A549 (cell line): Measurements from ENCODE around the gene INTS13. TPM values are rescaled to one million over a fixed set of nuclear protein-coding genes. Genes with fewer than 3 reads are reported as not detected.

ENCODE experiments used
- ATAC-seq, 2 experiments: fragments of 200-7000 bp in 1 of 2; fragments of >200 bp in 1 of 2; cut with Nextera tagmentation in 1 of 2; cut with Tn5 transposase in 1 of 2; 3 replicates each; pipeline versions ENCODE4 v1.8.0 to v1.9.1; 2018 to 2020; ENCODE audit warnings: mild to moderate bottlenecking in 1 of 2, moderate library complexity in 1 of 2
- CTCF ChIA-PET: fragments of 300-600 bp; sonication (Branson Sonifier 250); formaldehyde crosslinking; extraction: SDS; loops from one replicate; lab custom pipeline; 2021; ENCODE audit warnings: antibody characterized with exemption, inconsistent platforms; lab: Yijun Ruan, JAX
- POLR2A ChIA-PET: fragments of 350-600 bp; formaldehyde crosslinking; extraction: SDS; loops from one replicate; lab custom pipeline; 2021; ENCODE audit warnings: antibody characterized with exemption, inconsistent platforms; lab: Yijun Ruan, JAX
- DNase-seq, 2 experiments: peaks; one replicate each; pipeline versions ENCODE4 v3.0.0 to v3.0.0-alpha.2; 2011 to 2016; ENCODE audit warnings: low read depth in 1 of 2, low spot score in 1 of 2
- FAIRE-seq: peaks from 2 replicates; lab custom pipeline; 2011; peaks lifted over from hg19 to GRCh38; lab: Jason Lieb, UNC
- H3K27ac ChIP-seq, 2 experiments: fragments of >200 bp; sonication (Bioruptor Twin); formaldehyde crosslinking; 3 replicates each; pipeline ENCODE4 v1.5.1; 2016 to 2017
- H3K4me1 ChIP-seq: fragments of >200 bp; sonication (Bioruptor Twin); formaldehyde crosslinking; 3 replicates; pipeline ENCODE4 v1.6.1; 2016
- H3K4me2 ChIP-seq: fragments of >200 bp; sonication (Bioruptor Twin); formaldehyde crosslinking; 3 replicates; pipeline ENCODE4 v1.6.1; 2016
- H3K4me3 ChIP-seq: fragments of >200 bp; sonication (Bioruptor Twin); formaldehyde crosslinking; 3 replicates; pipeline ENCODE4 v1.5.1; 2016
- H3K9me3 ChIP-seq: fragments of >200 bp; sonication (Bioruptor Twin); formaldehyde crosslinking; 3 replicates; pipeline ENCODE4 v1.6.1; 2016
- BCL3 ChIP-seq: fragments of >200 bp; sonication (Bioruptor Twin); formaldehyde crosslinking; IDR thresholded peaks from 3 replicates; pipeline ENCODE4 v1.6.1; 2016
- CHD4 ChIP-seq: fragments of 200-600 bp; sonication (generic); IDR thresholded peaks from 2 replicates; pipeline ENCODE4 v1.6.1; 2016; ENCODE audit warnings: antibody characterized with exemption, mild to moderate bottlenecking, borderline replicate concordance
- E2F6 ChIP-seq: IDR thresholded peaks from 2 replicates; pipeline ENCODE4 v1.6.1; 2012; ENCODE audit warnings: low read depth, borderline replicate concordance
- EHMT2 ChIP-seq: fragments of 200-600 bp; sonication (generic); IDR thresholded peaks from 2 replicates; pipeline ENCODE4 v1.6.1; 2016; ENCODE audit warnings: antibody characterized with exemption, low read depth, mild to moderate bottlenecking, moderate library complexity
- EP300 ChIP-seq, 2 experiments: fragments of >200 bp; sonication (Bioruptor Twin); formaldehyde crosslinking; IDR thresholded peaks; 2 replicates in 1 of 2; 3 replicates in 1 of 2; pipeline ENCODE4 v1.6.1; 2016 to 2017
- ESRRA ChIP-seq: fragments of 150-350 bp; IDR thresholded peaks from 2 replicates; pipeline ENCODE4 v1.6.1; 2014; ENCODE audit warnings: mild to moderate bottlenecking, low read length, borderline replicate concordance
- FOSB ChIP-seq: fragments of 250-450 bp; sonication (Bioruptor Pico); IDR thresholded peaks from 2 replicates; pipeline ENCODE4 v1.5.0; 2020; ENCODE audit warnings: mild to moderate bottlenecking, moderate library complexity
- FOSL2 ChIP-seq, 2 experiments: fragments of 450-650 bp in 1 of 2; fragments of >200 bp in 1 of 2; sonication (Bioruptor Twin) in 1 of 2; formaldehyde crosslinking; IDR thresholded peaks; 2 replicates each; pipeline versions ENCODE4 v1.5.0 to v1.6.1; 2016 to 2020; ENCODE audit warnings: mild to moderate bottlenecking in 1 of 2, moderate library complexity in 1 of 2
- GATA3 ChIP-seq: IDR thresholded peaks from 2 replicates; pipeline ENCODE4 v1.6.1; 2012; ENCODE audit warnings: borderline replicate concordance
- HDAC2 ChIP-seq: fragments of 200-600 bp; sonication (generic); IDR thresholded peaks from 2 replicates; pipeline ENCODE4 v1.6.1; 2016
- HEYL ChIP-seq: fragments of 250-450 bp; sonication (Bioruptor Pico); IDR thresholded peaks from 2 replicates; pipeline ENCODE4 v1.8.0; 2021; ENCODE audit warnings: mild to moderate bottlenecking, moderate library complexity
- HOXA7 ChIP-seq: fragments of 250-450 bp; sonication (Bioruptor Pico); IDR thresholded peaks from 2 replicates; pipeline ENCODE4 v1.5.0; 2020; ENCODE audit warnings: mild to moderate bottlenecking, moderate library complexity
- JUN ChIP-seq, 2 experiments: fragments of >200 bp; sonication (Bioruptor Twin); formaldehyde crosslinking; IDR thresholded peaks; 2 replicates in 1 of 2; 3 replicates in 1 of 2; pipeline ENCODE4 v1.6.1; 2016 to 2017
- KDM1A ChIP-seq: fragments of 200-600 bp; sonication (generic); IDR thresholded peaks from 2 replicates; pipeline ENCODE4 v1.6.1; 2016; ENCODE audit warnings: low read depth, mild to moderate bottlenecking
- KDM5A ChIP-seq: fragments of 200-600 bp; sonication (generic); IDR thresholded peaks from 2 replicates; pipeline ENCODE4 v1.6.1; 2016; ENCODE audit warnings: antibody characterized with exemption, mild to moderate bottlenecking
- MAX ChIP-seq: IDR thresholded peaks from 2 replicates; pipeline ENCODE4 v1.6.1; 2012
- MAZ ChIP-seq: fragments of 150-350 bp; IDR thresholded peaks from 2 replicates; pipeline ENCODE4 v1.6.1; 2014; ENCODE audit warnings: antibody characterized with exemption, low read depth, low read length, borderline replicate concordance
- NPAS2 ChIP-seq: fragments of 250-450 bp; sonication (Bioruptor Pico); IDR thresholded peaks from 2 replicates; pipeline ENCODE4 v1.8.0; 2022; ENCODE audit warnings: mild to moderate bottlenecking, moderate library complexity, borderline replicate concordance
- PBX3 ChIP-seq: IDR thresholded peaks from 2 replicates; pipeline ENCODE4 v1.6.1; 2012
- POLR2A ChIP-seq: IDR thresholded peaks from 2 replicates; pipeline ENCODE4 v1.6.1; 2012; ENCODE audit warnings: mild to moderate bottlenecking, low read length
- RAD21 ChIP-seq, 2 experiments: fragments of >200 bp in 1 of 2; sonication (Bioruptor Twin) in 1 of 2; formaldehyde crosslinking in 1 of 2; IDR thresholded peaks in 1 of 2; conservative IDR thresholded peaks in 1 of 2; 2 replicates in 1 of 2; 3 replicates in 1 of 2; pipeline ENCODE4 v1.6.1; 2012 to 2018; ENCODE audit warnings: inconsistent platforms in 1 of 2
- RARB ChIP-seq: fragments of 250-450 bp; sonication (Bioruptor Pico); IDR thresholded peaks from 2 replicates; pipeline ENCODE4 v1.8.0; 2021; ENCODE audit warnings: mild to moderate bottlenecking, moderate library complexity
- RFX5 ChIP-seq: fragments of 450-650 bp; IDR thresholded peaks from 2 replicates; pipeline ENCODE4 v1.7.1; 2014; ENCODE audit warnings: antibody characterized with exemption, mild to moderate bottlenecking, moderate library complexity
- TP53 ChIP-seq: fragments of 250-450 bp; sonication (Bioruptor Pico); IDR thresholded peaks from 2 replicates; pipeline ENCODE4 v1.5.0; 2021; ENCODE audit warnings: mild to moderate bottlenecking, moderate library complexity
- ZC3H11A ChIP-seq: fragments of 450-650 bp; IDR thresholded peaks from 2 replicates; pipeline ENCODE4 v1.6.1; 2014; ENCODE audit warnings: antibody characterized with exemption, mild to moderate bottlenecking
- ZSCAN20 ChIP-seq: fragments of 250-450 bp; sonication (Bioruptor Pico); IDR thresholded peaks from 2 replicates; pipeline ENCODE4 v1.8.0; 2022; ENCODE audit warnings: mild to moderate bottlenecking, moderate library complexity
- WGBS: methylation state at CpG from one replicate; pipeline ENCODE4 v1.1.6; 2017; ENCODE audit errors: missing lambda C conversion rate; 5-methylcytosine and 5-hydroxymethylcytosine counted together
- polyA plus RNA-seq, 4 experiments: library from polyadenylated mRNA; depleted of rRNA in 3 of 4; stranded (reverse); fragments of >200 nt; fragmentation: RNase III in 1 of 4; extraction: RNeasy Plus Mini Kit Qiagen cat#74134 plus additional on column Dnase treatment in 1 of 4; gene quantifications; 2 replicates in 3 of 4; 3 replicates in 1 of 4; pipeline ENCODE4 v1.2.3, GENCODE V29; 2011 to 2017
- TF ChIP-seq, protein P1 (sequence below): fragments of 150-350 bp; IDR thresholded peaks from 2 replicates; pipeline ENCODE4 v1.6.1; 2014; ENCODE audit warnings: low read depth, mild to moderate bottlenecking, low read length
- TF ChIP-seq, protein P2 (sequence below): fragments of >200 bp; sonication (Bioruptor Twin); formaldehyde crosslinking; IDR thresholded peaks from 2 replicates; pipeline ENCODE4 v1.6.1; 2016

INTS13 gene
- polyA plus RNA-seq, 2 of the 4 experiments (the other 2 are of a cell fraction) = 34.9 to 71.7 TPM

- H3K4me2 ChIP-seq = no peak overlapping the region
- no peak for TF ChIP-seq POLR2A
- TF ChIP-seq, protein P1, sequence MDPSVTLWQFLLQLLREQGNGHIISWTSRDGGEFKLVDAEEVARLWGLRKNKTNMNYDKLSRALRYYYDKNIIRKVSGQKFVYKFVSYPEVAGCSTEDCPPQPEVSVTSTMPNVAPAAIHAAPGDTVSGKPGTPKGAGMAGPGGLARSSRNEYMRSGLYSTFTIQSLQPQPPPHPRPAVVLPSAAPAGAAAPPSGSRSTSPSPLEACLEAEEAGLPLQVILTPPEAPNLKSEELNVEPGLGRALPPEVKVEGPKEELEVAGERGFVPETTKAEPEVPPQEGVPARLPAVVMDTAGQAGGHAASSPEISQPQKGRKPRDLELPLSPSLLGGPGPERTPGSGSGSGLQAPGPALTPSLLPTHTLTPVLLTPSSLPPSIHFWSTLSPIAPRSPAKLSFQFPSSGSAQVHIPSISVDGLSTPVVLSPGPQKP = no peak
- no peak for TF ChIP-seq RFX5
- no peak for TF ChIP-seq EHMT2
- no peak for TF ChIP-seq TP53 (CRISPR knock-in tag)
- TF ChIP-seq, protein P2, sequence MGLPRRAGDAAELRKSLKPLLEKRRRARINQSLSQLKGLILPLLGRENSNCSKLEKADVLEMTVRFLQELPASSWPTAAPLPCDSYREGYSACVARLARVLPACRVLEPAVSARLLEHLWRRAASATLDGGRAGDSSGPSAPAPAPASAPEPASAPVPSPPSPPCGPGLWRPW = no peak
- TF ChIP-seq CHD4 = no peak
- no peak for TF ChIP-seq RARB
Observed at GRCh38 chr12:26861690-26862089, 76.1 kb downstream of the INTS13 start.

DNA sequence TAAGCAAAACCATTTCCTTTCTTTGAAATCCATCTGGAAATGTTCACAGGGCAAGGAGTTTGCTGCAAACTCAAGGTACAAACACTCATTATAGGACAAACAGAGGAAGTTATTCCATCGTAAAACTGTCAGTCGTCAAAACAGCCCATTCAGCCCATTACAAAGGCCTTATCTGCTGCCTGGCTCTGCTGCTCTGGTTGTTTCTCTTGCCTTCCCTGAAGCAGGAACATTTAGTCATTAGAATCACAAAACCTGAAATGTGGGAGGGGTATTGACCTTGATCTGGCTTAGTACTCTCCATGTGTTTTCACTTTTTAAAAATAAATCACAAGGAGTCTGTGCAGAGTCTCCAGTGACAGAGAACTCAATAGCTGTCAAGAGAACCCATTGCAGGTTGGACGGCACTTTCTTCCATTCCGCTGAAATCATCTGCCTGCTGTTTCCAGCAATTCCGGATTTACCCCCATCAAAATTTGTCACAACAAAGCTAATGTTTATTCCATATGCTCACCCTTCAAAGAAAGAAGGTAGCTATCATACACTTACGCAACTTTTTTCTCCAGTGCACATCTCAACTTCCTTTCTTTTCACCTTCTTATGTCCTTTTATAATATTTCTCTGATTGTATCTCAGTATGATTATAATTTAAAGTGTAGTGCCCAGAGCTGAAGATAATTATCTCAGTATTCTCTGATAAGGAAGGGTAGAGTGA lies 80.2 kb downstream of the INTS13 start:
- 75% methylated on average over 6 of the region's 6 CpGs for WGBS
- no peak for FAIRE-seq

More at GRCh38 chr12:26861690-26862089, 76.1 kb downstream of the INTS13 start:
- ChIA-PET CTCF (interaction anchor here (2.2 kb wide), 1 partner anchor 24 kb away, joined by 12 read pairs; no protein-coding TSS in a partner anchor), POLR2A (no interaction called here)
- ATAC-seq = no peak
- WGBS = 91% methylated on average over 1 of the region's 1 CpG
- no peak for DNase-seq
- no peaks in the 10 kb centered on the region for H3K4me1 ChIP-seq
- no peaks in the 10 kb centered on the region for H3K9me3 ChIP-seq
- no peak overlapping the region for H3K4me3 ChIP-seq
- FAIRE-seq = no peak
- H3K27ac ChIP-seq = no peak overlapping the region

GRCh38 chr12:26855337-26855736 lies 82.4 kb downstream of the INTS13 start:
- ATAC-seq = no peak
- TF ChIP-seq CHD4 (no peak), HEYL (CRISPR knock-in tag) (no peak), BCL3 (no peak), MAX (no peak), GATA3 (no peak), FOSB (CRISPR knock-in tag) (no peak), NPAS2 (CRISPR knock-in tag) (no peak), RAD21 (conservative IDR thresholded peaks at IDR 0.05 in 1 of 2, IDR thresholded peaks at IDR 0.05 in 1 of 2) (no peak), MAZ (no peak), PBX3 (no peak), HDAC2 (no peak), KDM1A (no peak), FOSL2 (IDR thresholded peaks at IDR 0.05) (no peak), FOSL2 (CRISPR knock-in tag; IDR thresholded peaks at IDR 0.05) (no peak), EP300 (IDR thresholded peaks at IDR 0.05) (no peak)
- Histone ChIP-seq H3K27ac (no peak overlapping the region), H3K9me3 (no peaks in the 10 kb centered on the region), H3K4me1 (no peaks in the 10 kb centered on the region), H3K4me2 (no peak overlapping the region), H3K4me3 (no peak overlapping the region)
- CTCF ChIA-PET = interaction anchor here (0.7 to 1.8 kb wide), 11 partner anchors 8 to 450 kb away, joined by 3 to 10 read pairs (median 5); partner anchors contain the start of genes STK38L and TM7SF3
- 12% methylated on average over 1 of the region's 1 CpG for WGBS
- no peak for FAIRE-seq
- POLR2A ChIA-PET = no interaction called here
- no peak for DNase-seq

More for the DNA sequence above, 80.2 kb downstream of the INTS13 start:
- DNase-seq (no peak), ATAC-seq (no peak)
- no peaks in the 10 kb centered on the region for H3K9me3 ChIP-seq
- H3K27ac ChIP-seq = no peak overlapping the region
- ChIA-PET CTCF (interaction anchor here (0.9 to 1.7 kb wide), 5 partner anchors 11 to 27 kb away, joined by 3 to 5 read pairs (median 5); partner anchors contain the start of gene ITPR2), POLR2A (no interaction called here)
- no peak overlapping the region for H3K4me2 ChIP-seq
- H3K4me3 ChIP-seq = no peak overlapping the region
- no peak for TF ChIP-seq MAZ
- no peak for TF ChIP-seq ESRRA
- no peak for TF ChIP-seq KDM5A
- no peak for TF ChIP-seq EHMT2
- TF ChIP-seq HOXA7 (CRISPR knock-in tag) = no peak
- no peak for TF ChIP-seq RFX5
- TF ChIP-seq JUN (IDR thresholded peaks at IDR 0.05) = no peak
- no peak for TF ChIP-seq ZC3H11A
- TF ChIP-seq E2F6 = no peak
- TF ChIP-seq EP300 (IDR thresholded peaks at IDR 0.05) = no peak
- TF ChIP-seq ZSCAN20 (CRISPR knock-in tag) = no peak
- no peaks in the 10 kb centered on the region for H3K4me1 ChIP-seq
